ENCODE results near the gene TP53BP1. TPM values are rescaled to one million over a fixed set of nuclear protein-coding genes. Genes with fewer than 3 reads are reported as not detected.

TP53BP1 gene
- total RNA-seq, 4 donors from 2014 or later, result 11.9 to 27.6 (median 20.6) TPM

GRCh38 chr15:43508421-43508820 lies 15.5 kb upstream of the TP53BP1 start:
- no peak for DNase-seq
- peaks cover 6 to 26% (median 17%) of the 10 kb centered on the region in 3 donors for H3K4me1 ChIP-seq
- H3K4me3 ChIP-seq, result no peak overlapping the region
- 61 to 68% methylated on average over 1 of the region's 1 CpG for WGBS, 2 donors
- H3K27ac ChIP-seq, result peak overlapping the region in 3 of 4 donors; percentile 81 to 86 (median 81)
- TF ChIP-seq POLR2A (IDR thresholded peaks at IDR 0.05), result no peak
- TF ChIP-seq, protein P1, sequence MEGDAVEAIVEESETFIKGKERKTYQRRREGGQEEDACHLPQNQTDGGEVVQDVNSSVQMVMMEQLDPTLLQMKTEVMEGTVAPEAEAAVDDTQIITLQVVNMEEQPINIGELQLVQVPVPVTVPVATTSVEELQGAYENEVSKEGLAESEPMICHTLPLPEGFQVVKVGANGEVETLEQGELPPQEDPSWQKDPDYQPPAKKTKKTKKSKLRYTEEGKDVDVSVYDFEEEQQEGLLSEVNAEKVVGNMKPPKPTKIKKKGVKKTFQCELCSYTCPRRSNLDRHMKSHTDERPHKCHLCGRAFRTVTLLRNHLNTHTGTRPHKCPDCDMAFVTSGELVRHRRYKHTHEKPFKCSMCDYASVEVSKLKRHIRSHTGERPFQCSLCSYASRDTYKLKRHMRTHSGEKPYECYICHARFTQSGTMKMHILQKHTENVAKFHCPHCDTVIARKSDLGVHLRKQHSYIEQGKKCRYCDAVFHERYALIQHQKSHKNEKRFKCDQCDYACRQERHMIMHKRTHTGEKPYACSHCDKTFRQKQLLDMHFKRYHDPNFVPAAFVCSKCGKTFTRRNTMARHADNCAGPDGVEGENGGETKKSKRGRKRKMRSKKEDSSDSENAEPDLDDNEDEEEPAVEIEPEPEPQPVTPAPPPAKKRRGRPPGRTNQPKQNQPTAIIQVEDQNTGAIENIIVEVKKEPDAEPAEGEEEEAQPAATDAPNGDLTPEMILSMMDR (IDR thresholded peaks at IDR 0.05), result no peak
- H3K9me3 ChIP-seq, result no peaks in the 10 kb centered on the region
- H3K36me3 ChIP-seq, result no peaks in the 10 kb centered on the region
- peaks cover 0 to 7% (median 0%) of the 10 kb centered on the region in 4 donors for H3K27me3 ChIP-seq
- intact Hi-C loops (cut with DNase I), result no loop called here

- 50 to 75% methylated on average over 1 of the region's 1 CpG for WGBS, 2 donors
- H3K27ac ChIP-seq, result no peak overlapping the region
Observed at GRCh38 chr15:43505738-43506137, 12.8 kb upstream of the TP53BP1 start.

GRCh38 chr15:43499635-43500034 lies 6.7 kb upstream of the TP53BP1 start:
- Histone ChIP-seq H3K9me3 (no peaks in the 10 kb centered on the region), H3K27me3 (no peaks in the 10 kb centered on the region), H3K4me3 (no peak overlapping the region), H3K36me3 (no peaks in the 10 kb centered on the region), H3K4me1 (peaks cover 0 to 4% (median 0%) of the 10 kb centered on the region in 3 donors), H3K27ac (no peak overlapping the region)
- TF ChIP-seq, protein P1 (IDR thresholded peaks at IDR 0.05), result no peak
- TF ChIP-seq POLR2A (IDR thresholded peaks at IDR 0.05), result no peak
- 79 to 88% methylated on average over 1 of the region's 1 CpG for WGBS, 2 donors
- no peak for DNase-seq
- intact Hi-C loops (cut with DNase I), result no loop called here

More at GRCh38 chr15:43505738-43506137, 12.8 kb upstream of the TP53BP1 start:
- no peak for TF ChIP-seq POLR2A (IDR thresholded peaks at IDR 0.05)
- TF ChIP-seq, protein P1 (IDR thresholded peaks at IDR 0.05), result no peak
- intact Hi-C loops (cut with DNase I), result no loop called here
- no peaks in the 10 kb centered on the region for H3K9me3 ChIP-seq
- no peak for DNase-seq
- no peaks in the 10 kb centered on the region for H3K27me3 ChIP-seq
- no peaks in the 10 kb centered on the region for H3K36me3 ChIP-seq
- H3K4me3 ChIP-seq, result no peak overlapping the region
- H3K4me1 ChIP-seq, result peaks cover 0 to 19% (median 11%) of the 10 kb centered on the region in 3 donors

DNA sequence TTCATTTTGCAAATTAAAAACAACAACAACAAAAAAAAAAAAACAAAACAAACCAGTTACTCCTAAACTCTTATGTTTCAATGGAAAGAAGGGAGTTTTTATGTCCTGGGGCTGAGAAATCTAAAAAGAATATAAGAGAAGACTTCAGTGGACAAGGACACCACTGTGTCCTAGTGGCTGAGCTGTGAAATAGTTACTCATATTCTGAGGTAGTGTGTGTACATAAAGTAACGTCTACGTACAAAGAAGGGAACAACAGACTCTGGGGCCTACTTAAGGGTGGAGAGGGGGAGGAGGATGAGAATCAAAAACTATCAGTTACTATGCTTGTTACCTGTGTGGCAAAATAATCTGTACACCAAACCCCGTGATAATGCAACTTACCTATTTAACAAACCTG lies 6.0 kb upstream of the TP53BP1 start:
- H3K4me1 ChIP-seq, result peaks cover 0 to 4% (median 0%) of the 10 kb centered on the region in 3 donors
- 75 to 84% methylated on average over 3 of the region's 3 CpGs for WGBS, 2 donors
- no peak for TF ChIP-seq POLR2A (IDR thresholded peaks at IDR 0.05)
- TF ChIP-seq, protein P1 (IDR thresholded peaks at IDR 0.05), result no peak
- no peaks in the 10 kb centered on the region for H3K27me3 ChIP-seq
- no peak for DNase-seq
- H3K27ac ChIP-seq, result no peak overlapping the region
- intact Hi-C loops (cut with DNase I), result no loop called here
- no peaks in the 10 kb centered on the region for H3K36me3 ChIP-seq
- no peaks in the 10 kb centered on the region for H3K9me3 ChIP-seq
- no peak overlapping the region for H3K4me3 ChIP-seq

DNA sequence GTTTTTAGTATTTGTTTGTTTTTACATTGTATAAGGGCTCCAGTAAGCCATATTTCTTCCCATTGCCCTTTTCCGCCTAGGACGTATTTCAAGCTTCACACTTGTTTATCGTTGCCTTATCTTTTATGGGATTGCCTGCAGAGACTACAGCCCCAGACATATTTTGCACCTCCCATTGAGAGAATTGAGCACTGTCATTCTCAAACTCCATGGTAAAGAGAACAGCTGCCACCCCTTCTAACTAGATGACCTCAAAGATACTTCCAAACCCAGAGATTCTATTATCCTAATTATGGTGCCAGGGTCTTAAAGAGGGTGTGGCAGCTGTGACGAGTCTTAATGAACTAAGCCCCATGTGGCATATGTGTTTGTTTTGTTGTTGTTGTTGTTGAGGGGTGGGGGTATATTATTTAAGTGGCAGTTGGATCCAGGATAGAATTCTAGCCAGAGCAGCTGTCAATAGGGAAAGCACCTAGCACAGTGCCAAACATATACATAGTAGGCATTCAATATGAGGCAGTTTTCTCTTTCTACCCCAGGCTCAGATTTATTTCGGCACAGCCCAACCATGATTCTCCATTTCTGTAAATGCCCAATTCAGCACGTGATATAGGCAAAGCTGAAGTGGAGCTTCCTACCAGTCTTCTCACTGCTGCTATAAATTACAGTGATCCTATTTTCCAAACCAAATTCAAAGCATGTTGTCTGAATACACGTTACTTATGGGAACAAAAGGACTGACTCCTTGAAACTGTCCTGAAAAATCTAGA lies 932 bp upstream of the TP53BP1 start:
- H3K27me3 ChIP-seq, result no peaks in the 10 kb centered on the region
- H3K36me3 ChIP-seq, result peaks cover 0 to 25% (median 0%) of the 10 kb centered on the region in 3 donors
- no peak for DNase-seq
- peak overlapping the region; percentile 67 to 83 (median 76) for H3K4me3 ChIP-seq
- no peaks in the 10 kb centered on the region for H3K9me3 ChIP-seq
- TF ChIP-seq POLR2A (IDR thresholded peaks at IDR 0.05), result no peak
- TF ChIP-seq, protein P1 (IDR thresholded peaks at IDR 0.05), result no peak
- peaks cover 11 to 27% (median 12%) of the 10 kb centered on the region in 3 donors for H3K4me1 ChIP-seq
- 63 to 81% methylated on average over 7 of the region's 7 CpGs for WGBS, 2 donors
- peak overlapping the region in 3 of 4 donors; percentile 81 to 89 (median 87) for H3K27ac ChIP-seq
- intact Hi-C loops (cut with DNase I), result no loop called here

All from esophagus squamous epithelium (tissue), 5 donors.